Trophoblast cell (in vitro differentiated cells and primary cell): ENCODE data around the gene CNTROB.

ENCODE experiments used
- DNase-seq, 2 donors: peaks; one replicate each; pipeline ENCODE4 v3.0.0-alpha.2; 2016
- H2AFZ ChIP-seq: 2 replicates; pipeline ENCODE4 v1.6.1; 2013; ENCODE audit warnings: low read length, moderate library complexity, mild to moderate bottlenecking; ENCODE audit not compliant: insufficient read depth, poor library complexity
- H2AK5ac ChIP-seq: 2 replicates; pipeline ENCODE4 v1.6.1; 2013; ENCODE audit warnings: mild to moderate bottlenecking, low read length
- H2BK120ac ChIP-seq: 2 replicates; pipeline ENCODE4 v1.6.1; 2013; ENCODE audit warnings: low read length, mild to moderate bottlenecking, moderate library complexity; ENCODE audit not compliant: insufficient read depth, poor library complexity
- H2BK12ac ChIP-seq: 2 replicates; pipeline ENCODE4 v1.6.1; 2013; ENCODE audit warnings: mild to moderate bottlenecking, low read length, moderate library complexity
- H2BK5ac ChIP-seq: 2 replicates; pipeline ENCODE4 v1.6.1; 2013; ENCODE audit warnings: low read length, low read depth, moderate library complexity, mild to moderate bottlenecking; ENCODE audit not compliant: poor library complexity
- H3K14ac ChIP-seq: 2 replicates; pipeline ENCODE4 v1.6.1; 2013; ENCODE audit warnings: mild to moderate bottlenecking, low read length
- H3K18ac ChIP-seq: 2 replicates; pipeline ENCODE4 v1.6.1; 2013; ENCODE audit warnings: mild to moderate bottlenecking, low read length
- H3K23ac ChIP-seq: 2 replicates; pipeline ENCODE4 v1.6.1; 2013; ENCODE audit warnings: low read length
- H3K27ac ChIP-seq: 2 replicates; pipeline ENCODE4 v1.5.1; 2013; ENCODE audit warnings: low read depth, mild to moderate bottlenecking, inconsistent platforms, low read length, moderate library complexity
- H3K27me3 ChIP-seq: 2 replicates; pipeline ENCODE4 v1.6.1; 2013; ENCODE audit warnings: inconsistent platforms, mild to moderate bottlenecking, low read length, moderate library complexity; ENCODE audit not compliant: insufficient read depth
- H3K36me3 ChIP-seq, 2 experiments: 1 replicate in 1 of 2; 2 replicates in 1 of 2; pipeline ENCODE4 v1.6.1; 2013; ENCODE audit warnings: low read length in 2 of 2, mild to moderate bottlenecking in 2 of 2, moderate library complexity in 1 of 2; ENCODE audit not compliant: insufficient read depth in 2 of 2, control insufficient read depth in 1 of 2
- H3K4ac ChIP-seq: 2 replicates; pipeline ENCODE4 v1.6.1; 2013; ENCODE audit warnings: low read depth, mild to moderate bottlenecking, low read length, moderate library complexity
- H3K4me1 ChIP-seq, 2 experiments: 1 replicate in 1 of 2; 2 replicates in 1 of 2; pipeline ENCODE4 v1.6.1; 2013; ENCODE audit warnings: low read length in 2 of 2, mild to moderate bottlenecking in 2 of 2, moderate library complexity in 1 of 2; ENCODE audit not compliant: insufficient read depth in 2 of 2, control insufficient read depth in 1 of 2
- H3K4me2 ChIP-seq: 2 replicates; pipeline ENCODE4 v1.6.1; 2013; ENCODE audit warnings: inconsistent platforms, mild to moderate bottlenecking, low read length, moderate library complexity
- H3K4me3 ChIP-seq: 2 replicates; pipeline ENCODE4 v1.5.1; 2013; ENCODE audit warnings: mild to moderate bottlenecking, low read depth, low read length, inconsistent platforms
- H3K79me1 ChIP-seq: one replicate; pipeline ENCODE4 v1.6.1; 2013; ENCODE audit warnings: low read length
- H3K79me2 ChIP-seq: 2 replicates; pipeline ENCODE4 v1.6.1; 2013; ENCODE audit warnings: low read length, mild to moderate bottlenecking; ENCODE audit not compliant: control insufficient read depth, insufficient read depth, poor library complexity
- H3K9ac ChIP-seq: 2 replicates; pipeline ENCODE4 v1.6.1; 2013; ENCODE audit warnings: mild to moderate bottlenecking, low read length
- H3K9me3 ChIP-seq: 2 replicates; pipeline ENCODE4 v1.6.1; 2013; ENCODE audit warnings: low read depth, mild to moderate bottlenecking, control low read depth, inconsistent platforms, low read length; ENCODE audit not compliant: insufficient read depth
- H4K12ac ChIP-seq: 2 replicates; pipeline ENCODE4 v1.6.1; 2013; ENCODE audit warnings: low read depth, mild to moderate bottlenecking, low read length, moderate library complexity
- H4K8ac ChIP-seq: 2 replicates; pipeline ENCODE4 v1.6.1; 2013; ENCODE audit warnings: low read depth, mild to moderate bottlenecking, low read length, moderate library complexity
- H4K91ac ChIP-seq: one replicate; pipeline ENCODE4 v1.6.1; 2013; ENCODE audit warnings: low read depth, mild to moderate bottlenecking, low read length, moderate library complexity
- WGBS: extraction: QIAGEN DNeasy Blood & Tissue Kit; methylation state at CpG from one replicate; pipeline ENCODE4 v1.1.7; 2013; ENCODE audit warnings: missing lambda C conversion rate; ENCODE audit not compliant: insufficient read length, insufficient coverage; ENCODE audit errors: extremely low coverage; 5-methylcytosine and 5-hydroxymethylcytosine counted together

CNTROB gene

DNA sequence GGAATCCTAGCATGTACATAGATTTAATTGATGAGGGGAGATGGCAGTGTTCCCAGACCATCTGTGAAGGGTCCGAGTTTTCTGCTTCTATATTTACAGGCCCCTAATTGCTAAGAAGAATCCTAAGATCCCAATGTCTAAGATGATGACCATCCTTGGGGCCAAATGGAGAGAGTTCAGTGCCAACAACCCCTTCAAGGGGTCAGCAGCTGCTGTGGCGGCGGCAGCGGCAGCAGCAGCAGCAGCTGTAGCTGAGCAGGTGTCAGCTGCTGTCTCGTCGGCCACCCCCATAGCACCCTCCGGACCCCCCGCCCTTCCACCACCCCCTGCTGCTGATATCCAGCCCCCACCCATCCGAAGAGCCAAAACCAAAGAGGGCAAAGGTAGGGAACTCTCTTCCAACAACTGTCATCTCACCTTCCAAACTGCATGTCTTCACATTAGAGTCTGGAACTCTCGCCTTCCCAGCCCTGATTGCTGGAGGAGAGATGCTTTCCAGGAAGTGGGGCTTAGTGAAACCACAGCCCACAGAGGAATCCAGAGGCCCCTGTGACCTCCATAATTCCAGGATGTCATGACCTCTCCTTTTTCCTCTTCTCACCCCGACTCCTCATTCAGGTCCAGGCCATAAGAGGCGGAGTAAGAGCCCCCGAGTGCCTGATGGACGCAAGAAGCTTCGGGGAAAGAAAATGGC lies 38.7 kb upstream of the CNTROB start:
- H3K9ac ChIP-seq: no peak overlapping the region
- no peak overlapping the region for H4K91ac ChIP-seq
- no peak for DNase-seq
- no peak overlapping the region for H2AK5ac ChIP-seq
- no peak overlapping the region for H3K14ac ChIP-seq
- H3K4ac ChIP-seq: no peak overlapping the region
- no peak overlapping the region for H3K18ac ChIP-seq
- H2BK120ac ChIP-seq: no peak overlapping the region
- H3K79me1 ChIP-seq: peaks cover 8% of the 10 kb centered on the region
- no peak overlapping the region for H3K23ac ChIP-seq
- H3K36me3 ChIP-seq: peaks cover 41 to 56% of the 10 kb centered on the region in 2 experiments
- H2BK12ac ChIP-seq: no peak overlapping the region
- H4K8ac ChIP-seq: no peak overlapping the region
- H3K4me3 ChIP-seq: no peak overlapping the region
- no CpG with 5 or more reads among the region's 15 CpGs for WGBS
- H4K12ac ChIP-seq: no peak overlapping the region
- H3K4me2 ChIP-seq: no peak overlapping the region
- H3K9me3 ChIP-seq: no peaks in the 10 kb centered on the region
- no peak overlapping the region for H3K27ac ChIP-seq
- H2BK5ac ChIP-seq: no peak overlapping the region
- H3K79me2 ChIP-seq: peaks cover 6% of the 10 kb centered on the region
- peaks cover 14 to 15% of the 10 kb centered on the region in 2 experiments for H3K4me1 ChIP-seq
- H2AFZ ChIP-seq: no peak overlapping the region
- H3K27me3 ChIP-seq: no peaks in the 10 kb centered on the region

DNA sequence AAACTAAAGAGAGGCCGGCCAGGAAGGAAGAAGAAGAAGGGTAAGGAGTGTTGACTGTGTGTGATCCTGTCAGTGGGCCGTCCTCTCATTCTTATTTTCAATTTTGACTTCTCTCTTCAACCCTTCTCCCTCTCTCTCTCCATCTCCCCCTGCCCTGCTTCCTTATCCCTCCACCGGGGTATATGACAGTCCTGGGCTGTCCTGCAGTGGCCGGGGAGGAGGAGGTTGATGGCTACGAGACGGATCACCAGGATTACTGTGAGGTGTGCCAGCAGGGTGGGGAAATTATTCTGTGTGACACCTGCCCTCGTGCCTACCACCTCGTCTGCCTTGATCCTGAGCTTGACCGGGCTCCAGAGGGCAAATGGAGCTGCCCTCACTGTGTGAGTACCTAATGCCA lies 37.8 kb upstream of the CNTROB start:
- Histone ChIP-seq H3K79me2 (no peaks in the 10 kb centered on the region), H2AK5ac (no peak overlapping the region), H3K9ac (no peak overlapping the region), H3K18ac (no peak overlapping the region), H2BK12ac (no peak overlapping the region), H3K23ac (no peak overlapping the region), H2AFZ (no peak overlapping the region), H2BK120ac (no peak overlapping the region), H3K27me3 (no peaks in the 10 kb centered on the region), H3K4ac (no peak overlapping the region), H4K8ac (no peak overlapping the region), H3K9me3 (no peaks in the 10 kb centered on the region), H3K36me3 (peaks cover 48 to 65% of the 10 kb centered on the region in 2 experiments), H3K4me2 (no peak overlapping the region), H4K12ac (no peak overlapping the region), H3K14ac (no peak overlapping the region), H3K79me1 (peaks cover 2% of the 10 kb centered on the region), H2BK5ac (no peak overlapping the region), H3K27ac (no peak overlapping the region), H4K91ac (no peak overlapping the region), H3K4me1 (peaks cover 6% of the 10 kb centered on the region in 2 experiments), H3K4me3 (no peak overlapping the region)
- WGBS: no CpG with 5 or more reads among the region's 9 CpGs
- DNase-seq: no peak

DNA sequence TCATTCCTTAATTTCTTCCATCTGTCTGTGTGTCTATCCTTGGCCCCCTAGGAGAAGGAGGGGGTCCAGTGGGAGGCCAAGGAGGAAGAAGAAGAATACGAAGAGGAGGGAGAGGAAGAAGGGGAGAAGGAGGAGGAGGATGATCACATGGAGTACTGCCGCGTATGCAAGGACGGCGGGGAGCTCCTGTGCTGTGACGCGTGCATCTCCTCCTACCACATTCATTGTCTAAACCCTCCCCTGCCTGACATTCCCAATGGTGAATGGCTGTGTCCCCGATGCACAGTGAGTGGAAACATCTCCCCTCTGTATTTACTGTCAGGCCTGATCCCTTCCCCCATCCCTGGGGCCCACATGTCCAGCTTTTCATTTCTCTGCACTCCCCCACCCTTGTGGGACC lies 37.1 kb upstream of the CNTROB start:
- no peak for DNase-seq
- no peak overlapping the region for H3K4me2 ChIP-seq
- no peak overlapping the region for H3K4ac ChIP-seq
- no peak overlapping the region for H3K9ac ChIP-seq
- H4K91ac ChIP-seq: no peak overlapping the region
- H3K14ac ChIP-seq: no peak overlapping the region
- no peak overlapping the region for H3K4me3 ChIP-seq
- H2AK5ac ChIP-seq: no peak overlapping the region
- no peak overlapping the region for H3K18ac ChIP-seq
- H2AFZ ChIP-seq: no peak overlapping the region
- no peak overlapping the region for H4K8ac ChIP-seq
- no peaks in the 10 kb centered on the region for H3K79me2 ChIP-seq
- WGBS: no CpG with 5 or more reads among the region's 8 CpGs
- H3K27ac ChIP-seq: no peak overlapping the region
- no peaks in the 10 kb centered on the region for H3K4me1 ChIP-seq
- H2BK5ac ChIP-seq: no peak overlapping the region
- no peaks in the 10 kb centered on the region for H3K27me3 ChIP-seq
- H2BK12ac ChIP-seq: no peak overlapping the region
- peaks cover 53 to 72% of the 10 kb centered on the region in 2 experiments for H3K36me3 ChIP-seq
- no peak overlapping the region for H3K23ac ChIP-seq
- no peak overlapping the region for H2BK120ac ChIP-seq
- no peaks in the 10 kb centered on the region for H3K9me3 ChIP-seq
- H4K12ac ChIP-seq: no peak overlapping the region
- no peaks in the 10 kb centered on the region for H3K79me1 ChIP-seq

DNA sequence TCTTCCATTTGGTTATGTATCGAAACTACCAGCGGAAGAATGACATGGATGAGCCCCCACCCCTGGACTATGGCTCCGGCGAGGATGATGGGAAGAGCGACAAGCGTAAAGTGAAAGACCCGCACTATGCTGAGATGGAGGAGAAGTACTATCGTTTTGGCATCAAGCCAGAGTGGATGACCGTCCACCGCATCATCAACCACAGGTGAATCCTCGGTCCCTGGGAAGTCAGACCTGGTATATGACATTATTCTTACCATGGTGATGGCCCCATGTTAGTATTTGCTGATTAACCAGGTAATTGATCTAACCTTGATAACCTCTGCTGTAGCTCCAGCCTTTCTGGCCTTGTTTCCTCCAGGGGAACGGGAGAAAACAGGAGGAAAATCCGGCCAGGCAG lies 34.9 kb upstream of the CNTROB start:
- Histone ChIP-seq H3K18ac (no peak overlapping the region), H3K36me3 (peaks cover 49 to 77% of the 10 kb centered on the region in 2 experiments), H3K23ac (no peak overlapping the region), H4K12ac (no peak overlapping the region), H3K79me2 (no peaks in the 10 kb centered on the region), H3K4ac (no peak overlapping the region), H3K4me1 (no peaks in the 10 kb centered on the region), H2BK12ac (no peak overlapping the region), H2BK5ac (no peak overlapping the region), H3K4me2 (no peak overlapping the region), H2BK120ac (no peak overlapping the region), H3K27me3 (no peaks in the 10 kb centered on the region), H3K9me3 (no peaks in the 10 kb centered on the region), H4K8ac (no peak overlapping the region), H3K79me1 (no peaks in the 10 kb centered on the region), H3K4me3 (no peak overlapping the region), H3K27ac (no peak overlapping the region), H3K9ac (no peak overlapping the region), H2AFZ (no peak overlapping the region), H3K14ac (no peak overlapping the region), H2AK5ac (no peak overlapping the region), H4K91ac (no peak overlapping the region)
- no peak for DNase-seq
- WGBS: no CpG with 5 or more reads among the region's 13 CpGs
